ENCODE measurements around the gene RDX. TPM values are rescaled to one million over a fixed set of nuclear protein-coding genes. Genes with fewer than 3 reads are reported as not detected.

RDX gene
- total RNA-seq, 1 experiment from 2014 or later, result 131 TPM

- H3K4me2 ChIP-seq (ENCODE audit: low read length), result no peak overlapping the region
- POLR2A ChIA-PET, result no interaction called here
- H3K9ac ChIP-seq (ENCODE audit: low read length), result no peak overlapping the region
These were observed 95.6 kb downstream of the RDX start for GRCh38 chr11:110200836-110201235.

DNA sequence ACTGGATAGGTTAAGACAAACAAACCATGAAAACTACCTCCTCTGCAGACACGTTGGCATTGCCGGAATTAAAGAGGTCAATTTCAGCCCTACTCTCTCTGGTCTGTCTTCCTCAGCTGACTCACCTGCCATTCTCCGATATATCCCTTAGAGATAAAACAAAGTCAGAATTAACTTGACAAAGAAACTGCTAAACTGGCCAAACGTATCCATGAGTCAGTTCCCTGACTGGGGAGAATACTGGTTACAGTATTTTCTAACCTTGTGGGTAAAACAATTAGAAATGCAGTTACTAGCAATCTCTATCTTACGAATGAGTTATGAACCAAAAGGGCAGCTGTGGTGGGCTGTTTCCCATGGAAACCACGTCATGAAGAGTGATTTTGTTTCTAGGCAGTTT lies 96.2 kb downstream of the RDX start:
- intact Hi-C loops (cut with micrococcal nuclease), result loop anchor here (5.0 to 10.0 kb wide), 2 partner anchors 253 to 1035 kb away; no protein-coding TSS in a partner anchor
- H3K9me2 ChIP-seq (ENCODE audit: insufficient read depth), result no peaks in the 10 kb centered on the region
- ChIA-PET RAD21 (ENCODE audit: low non-redundant PET in 1 of 2, low total read pairs in 2 of 2, uncharacterized antibody in 2 of 2, unreplicated experiment in 2 of 2) (no interaction called here), CTCF (interaction anchor here (1.7 to 4.6 kb wide), 5 partner anchors 165 to 347 kb away, joined by 6 to 59 read pairs (median 28); no protein-coding TSS in a partner anchor), POLR2A (no interaction called here)
- TF ChIP-seq SRF (IDR thresholded peaks at IDR 0.05; ENCODE audit: low read depth) (no peak), YY1 (IDR thresholded peaks at IDR 0.05; ENCODE audit: extremely low read depth, insufficient replicate concordance, low read depth, low read length) (no peak), SIN3A (IDR thresholded peaks at IDR 0.05; ENCODE audit: low read depth) (no peak), POLR2A (IDR thresholded peaks at IDR 0.05; ENCODE audit: borderline replicate concordance, extremely low read depth, insufficient read depth, insufficient read length) (no peak), ZFX (IDR thresholded peaks at IDR 0.05) (no peak), TCF7L2 (IDR thresholded peaks at IDR 0.05; ENCODE audit: borderline replicate concordance, extremely low read depth, insufficient read depth, insufficient read length) (no peak), POLR2AphosphoS5 (IDR thresholded peaks at IDR 0.05; ENCODE audit: low read depth, low read length) (no peak), RAD21 (IDR thresholded peaks at IDR 0.05; ENCODE audit: low read depth) (no peak), JUND (IDR thresholded peaks at IDR 0.05) (no peak), CEBPB (IDR thresholded peaks at IDR 0.05; ENCODE audit: low read depth) (no peak), ZNF274 (IDR thresholded peaks at IDR 0.05; ENCODE audit: low read depth, low read length) (no peak), CBX3 (IDR thresholded peaks at IDR 0.05; ENCODE audit: low read depth) (no peak)
- H3K36me3 ChIP-seq (ENCODE audit: control insufficient read depth in 1 of 2, insufficient read depth in 2 of 2, low read length in 2 of 2), result no peaks in the 10 kb centered on the region
- 0 out of 2 replicates have a peak, but pooled peaks cover 3% of the 10 kb centered on the region for H4K20me1 ChIP-seq (ENCODE audit: insufficient read depth)
- H3K4me1 ChIP-seq (ENCODE audit: control insufficient read depth in 1 of 2, insufficient read depth in 2 of 2, low read length in 2 of 2), result peaks cover 25% of the 10 kb centered on the region in 2 experiments
- no TSS peak for BruUV-seq (replicated peaks)
- DNase-seq (ENCODE audit: low read depth, low spot score) (no peak), ATAC-seq (no peak)
- no peak overlapping the region for H3K27ac ChIP-seq (ENCODE audit: low read depth, low read length)
- H3K27me3 ChIP-seq (ENCODE audit: insufficient read depth, low read length), result no peaks in the 10 kb centered on the region
- H3K4me3 ChIP-seq (replicated peaks in 1 of 2; ENCODE audit: low read depth in 1 of 2, low read length in 2 of 2), result no peak overlapping the region
- H3K9me3 ChIP-seq (ENCODE audit: control insufficient read depth in 1 of 2, insufficient read depth in 1 of 2, low read depth in 1 of 2, low read length in 2 of 2), result no peaks in the 10 kb centered on the region
- H3K9ac ChIP-seq (ENCODE audit: low read length), result no peak overlapping the region
- H2AFZ ChIP-seq (ENCODE audit: low read depth, low read length, poor library complexity, severe bottlenecking), result no peak overlapping the region
- H3K79me2 ChIP-seq (ENCODE audit: insufficient read depth, low read length), result no peaks in the 10 kb centered on the region
- no peak overlapping the region for H3K4me2 ChIP-seq (ENCODE audit: low read length)

More at GRCh38 chr11:110200836-110201235, 95.6 kb downstream of the RDX start:
- Histone ChIP-seq H3K9me3 (ENCODE audit: control insufficient read depth in 1 of 2, insufficient read depth in 1 of 2, low read depth in 1 of 2, low read length in 2 of 2) (no peaks in the 10 kb centered on the region), H3K36me3 (ENCODE audit: control insufficient read depth in 1 of 2, insufficient read depth in 2 of 2, low read length in 2 of 2) (no peaks in the 10 kb centered on the region), H3K27me3 (ENCODE audit: insufficient read depth, low read length) (no peaks in the 10 kb centered on the region), H2AFZ (ENCODE audit: low read depth, low read length, poor library complexity, severe bottlenecking) (no peak overlapping the region), H4K20me1 (ENCODE audit: insufficient read depth) (0 out of 2 replicates have a peak, but pooled peaks cover under 1% of the 10 kb centered on the region), H3K79me2 (ENCODE audit: insufficient read depth, low read length) (no peaks in the 10 kb centered on the region), H3K27ac (ENCODE audit: low read depth, low read length) (no peak overlapping the region), H3K9me2 (ENCODE audit: insufficient read depth) (no peaks in the 10 kb centered on the region), H3K4me3 (replicated peaks in 1 of 2; ENCODE audit: low read depth in 1 of 2, low read length in 2 of 2) (no peak overlapping the region), H3K4me1 (ENCODE audit: control insufficient read depth in 1 of 2, insufficient read depth in 2 of 2, low read length in 2 of 2) (peaks cover 19 to 20% of the 10 kb centered on the region in 2 experiments)
- ATAC-seq, result no peak
- TF ChIP-seq, protein P1, sequence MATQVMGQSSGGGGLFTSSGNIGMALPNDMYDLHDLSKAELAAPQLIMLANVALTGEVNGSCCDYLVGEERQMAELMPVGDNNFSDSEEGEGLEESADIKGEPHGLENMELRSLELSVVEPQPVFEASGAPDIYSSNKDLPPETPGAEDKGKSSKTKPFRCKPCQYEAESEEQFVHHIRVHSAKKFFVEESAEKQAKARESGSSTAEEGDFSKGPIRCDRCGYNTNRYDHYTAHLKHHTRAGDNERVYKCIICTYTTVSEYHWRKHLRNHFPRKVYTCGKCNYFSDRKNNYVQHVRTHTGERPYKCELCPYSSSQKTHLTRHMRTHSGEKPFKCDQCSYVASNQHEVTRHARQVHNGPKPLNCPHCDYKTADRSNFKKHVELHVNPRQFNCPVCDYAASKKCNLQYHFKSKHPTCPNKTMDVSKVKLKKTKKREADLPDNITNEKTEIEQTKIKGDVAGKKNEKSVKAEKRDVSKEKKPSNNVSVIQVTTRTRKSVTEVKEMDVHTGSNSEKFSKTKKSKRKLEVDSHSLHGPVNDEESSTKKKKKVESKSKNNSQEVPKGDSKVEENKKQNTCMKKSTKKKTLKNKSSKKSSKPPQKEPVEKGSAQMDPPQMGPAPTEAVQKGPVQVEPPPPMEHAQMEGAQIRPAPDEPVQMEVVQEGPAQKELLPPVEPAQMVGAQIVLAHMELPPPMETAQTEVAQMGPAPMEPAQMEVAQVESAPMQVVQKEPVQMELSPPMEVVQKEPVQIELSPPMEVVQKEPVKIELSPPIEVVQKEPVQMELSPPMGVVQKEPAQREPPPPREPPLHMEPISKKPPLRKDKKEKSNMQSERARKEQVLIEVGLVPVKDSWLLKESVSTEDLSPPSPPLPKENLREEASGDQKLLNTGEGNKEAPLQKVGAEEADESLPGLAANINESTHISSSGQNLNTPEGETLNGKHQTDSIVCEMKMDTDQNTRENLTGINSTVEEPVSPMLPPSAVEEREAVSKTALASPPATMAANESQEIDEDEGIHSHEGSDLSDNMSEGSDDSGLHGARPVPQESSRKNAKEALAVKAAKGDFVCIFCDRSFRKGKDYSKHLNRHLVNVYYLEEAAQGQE (IDR thresholded peaks at IDR 0.05; ENCODE audit: low read depth), result no peak
- RAD21 ChIA-PET (ENCODE audit: low non-redundant PET in 1 of 2, low total read pairs in 2 of 2, uncharacterized antibody in 2 of 2, unreplicated experiment in 2 of 2), result interaction anchor here (0.9 to 1.6 kb wide), 4 partner anchors 162 to 167 kb away, joined by 3 to 7 read pairs (median 4); no protein-coding TSS in a partner anchor
- intact Hi-C loops (cut with micrococcal nuclease), result loop anchor here (1.0 to 10.0 kb wide), 4 partner anchors 175 to 1034 kb away; no protein-coding TSS in a partner anchor
- no TSS peak for BruUV-seq (replicated peaks)
- CTCF ChIA-PET, result interaction anchor here (1.0 to 4.6 kb wide), 13 partner anchors 12 to 1246 kb away, joined by 3 to 59 read pairs (median 4); no protein-coding TSS in a partner anchor
- DNase-seq (ENCODE audit: low read depth, low spot score), result no peak
